ENCODE measurements around the gene TMEM271.
"Not testable (repeated sequence)": the region's sequence is repeated elsewhere in the genome, so short reads cannot be mapped to it uniquely, and the experiment has no call there.

TMEM271 gene

GRCh38 chr4:578451-579443, 2.7 kb upstream of the TMEM271 start:
- no peak for DNase-seq

GRCh38 chr4:577499-578450, 1.7 kb upstream of the TMEM271 start:
- no peak for DNase-seq

- DNase-seq: no peak
Measured at GRCh38 chr4:576991-577498, 950 bp upstream of the TMEM271 start.

GRCh38 chr4:575281-576141, 584 bp downstream of the TMEM271 start:
- DNase-seq: no peak

- no peak for DNase-seq
Measured at GRCh38 chr4:574346-575161, 1.5 kb downstream of the TMEM271 start.

GRCh38 chr4:573122-573892, 2.8 kb downstream of the TMEM271 start:
- DNase-seq: no peak

GRCh38 chr4:572594-572993, 3.5 kb downstream of the TMEM271 start:
- no peak for DNase-seq

- no peak for DNase-seq
Measured at GRCh38 chr4:571838-572572, 4.1 kb downstream of the TMEM271 start.

- DNase-seq: no peak
Measured at GRCh38 chr4:570754-571153, 5.3 kb downstream of the TMEM271 start.

GRCh38 chr4:569958-570667, 6.0 kb downstream of the TMEM271 start:
- no peak for DNase-seq

- DNase-seq: no peak
Measured at GRCh38 chr4:568962-569361, 7.1 kb downstream of the TMEM271 start.

GRCh38 chr4:568351-568652, 7.8 kb downstream of the TMEM271 start:
- DNase-seq: no peak

- DNase-seq: no peak
Measured at GRCh38 chr4:567457-568350, 8.4 kb downstream of the TMEM271 start.

- no peak for DNase-seq
Measured at GRCh38 chr4:566508-567295, 9.4 kb downstream of the TMEM271 start.

- DNase-seq: no peak
Measured at GRCh38 chr4:566035-566434, 10.1 kb downstream of the TMEM271 start.

GRCh38 chr4:565614-566013, 10.5 kb downstream of the TMEM271 start:
- DNase-seq: not testable (repeated sequence)

GRCh38 chr4:562458-562857, 13.6 kb downstream of the TMEM271 start:
- not testable (repeated sequence) for DNase-seq

Measured in activated gamma-delta T cell treated with Interleukin-2 at 50 U/mL for 16 hours (primary cell).